Measurements from ENCODE around the gene VCAM1. TPM values are rescaled to one million over a fixed set of nuclear protein-coding genes. Genes with fewer than 3 reads are reported as not detected.

VCAM1 gene
- total and polyA plus RNA-seq, 2 donors (not counting 3 experiments of a cell fraction or from before 2014, with no cell fraction given) = 1.8 to 2.3 TPM

GRCh38 chr1:100718581-100718980 is 961 bp upstream of the VCAM1 start:
- no peak overlapping the region for H3K9ac ChIP-seq (replicated peaks; ENCODE audit: extremely low read depth, insufficient read depth, low read length)
- H3K4me3 ChIP-seq (replicated peaks in 1 of 3; ENCODE audit: insufficient read depth in 1 of 3, low read depth in 1 of 3, low read length in 3 of 3) = no peak overlapping the region
- no peak overlapping the region for H3K27ac ChIP-seq (ENCODE audit: insufficient read depth, low read depth, low read length)
- ChIA-PET POLR2A (no interaction called here), CTCF (interaction anchor here (0.7 to 1.3 kb wide), 3 partner anchors 9 to 15 kb away, joined by 3 read pairs; no protein-coding TSS in a partner anchor)
- no peak for FAIRE-seq
- TF ChIP-seq FOS (IDR thresholded peaks at IDR 0.05; ENCODE audit: borderline replicate concordance, insufficient read depth, low read length) = no peak
- no peak for TF ChIP-seq JUN (IDR thresholded peaks at IDR 0.05; ENCODE audit: borderline replicate concordance, insufficient read depth, insufficient read length, low read depth)
- no peak for TF ChIP-seq MAX (IDR thresholded peaks at IDR 0.05; ENCODE audit: insufficient read depth, insufficient read length)
- TF ChIP-seq GATA2 (IDR thresholded peaks at IDR 0.05; ENCODE audit: insufficient read depth, insufficient read length, low read depth, low read length) = no peak
- no peak for TF ChIP-seq MYC (IDR thresholded peaks at IDR 0.05; ENCODE audit: low read depth, low read length)
- TF ChIP-seq, protein P1, sequence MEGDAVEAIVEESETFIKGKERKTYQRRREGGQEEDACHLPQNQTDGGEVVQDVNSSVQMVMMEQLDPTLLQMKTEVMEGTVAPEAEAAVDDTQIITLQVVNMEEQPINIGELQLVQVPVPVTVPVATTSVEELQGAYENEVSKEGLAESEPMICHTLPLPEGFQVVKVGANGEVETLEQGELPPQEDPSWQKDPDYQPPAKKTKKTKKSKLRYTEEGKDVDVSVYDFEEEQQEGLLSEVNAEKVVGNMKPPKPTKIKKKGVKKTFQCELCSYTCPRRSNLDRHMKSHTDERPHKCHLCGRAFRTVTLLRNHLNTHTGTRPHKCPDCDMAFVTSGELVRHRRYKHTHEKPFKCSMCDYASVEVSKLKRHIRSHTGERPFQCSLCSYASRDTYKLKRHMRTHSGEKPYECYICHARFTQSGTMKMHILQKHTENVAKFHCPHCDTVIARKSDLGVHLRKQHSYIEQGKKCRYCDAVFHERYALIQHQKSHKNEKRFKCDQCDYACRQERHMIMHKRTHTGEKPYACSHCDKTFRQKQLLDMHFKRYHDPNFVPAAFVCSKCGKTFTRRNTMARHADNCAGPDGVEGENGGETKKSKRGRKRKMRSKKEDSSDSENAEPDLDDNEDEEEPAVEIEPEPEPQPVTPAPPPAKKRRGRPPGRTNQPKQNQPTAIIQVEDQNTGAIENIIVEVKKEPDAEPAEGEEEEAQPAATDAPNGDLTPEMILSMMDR (IDR thresholded peaks at IDR 0.05; ENCODE audit: extremely low read depth in 1 of 2, insufficient read depth in 1 of 2, low read depth in 1 of 2, low read length in 2 of 2) = no peak
- no peak for TF ChIP-seq EZH2 (IDR thresholded peaks at IDR 0.05; ENCODE audit: borderline replicate concordance, low read depth, low read length, severe bottlenecking)
- TF ChIP-seq POLR2A (IDR thresholded peaks at IDR 0.05; ENCODE audit: low read depth, low read length) = no peak
- TF ChIP-seq POLR2AphosphoS5 (IDR thresholded peaks at IDR 0.05; ENCODE audit: insufficient read depth, low read depth, low read length) = no peak
- H3K9me1 ChIP-seq (replicated peaks; ENCODE audit: control insufficient read depth, extremely low read depth, insufficient read depth, low read length) = no peaks in the 10 kb centered on the region
- H4K20me1 ChIP-seq (replicated peaks; ENCODE audit: control insufficient read depth, extremely low read depth, insufficient read depth, low read length) = no peaks in the 10 kb centered on the region
- no peak overlapping the region for H2AFZ ChIP-seq (ENCODE audit: low read depth, low read length)
- no peak for DNase-seq (ENCODE audit: low read depth, low spot score)
- H3K4me1 ChIP-seq (ENCODE audit: control insufficient read depth, extremely low read depth, insufficient read depth, low read length) = peaks cover 17% of the 10 kb centered on the region
- H3K27me3 ChIP-seq (ENCODE audit: control insufficient read depth in 2 of 2, insufficient read depth in 2 of 2, low read length in 2 of 2) = no peaks in the 10 kb centered on the region
- no TSS peak for BruUV-seq (replicated peaks)
- no peak overlapping the region for H3K4me2 ChIP-seq (ENCODE audit: insufficient read depth, low read length)
- no peaks in the 10 kb centered on the region for H3K79me2 ChIP-seq (ENCODE audit: control insufficient read depth, insufficient read depth, low read length)
- H3K9me3 ChIP-seq (replicated peaks; ENCODE audit: control insufficient read depth, insufficient read depth, low read length) = no peaks in the 10 kb centered on the region
- intact Hi-C loops (cut with micrococcal nuclease) = no loop called here
- H3K36me3 ChIP-seq (ENCODE audit: control insufficient read depth in 2 of 2, extremely low read depth in 1 of 2, insufficient read depth in 2 of 2, low read length in 2 of 2) = no peaks in the 10 kb centered on the region
- dilution Hi-C loops (cut with MboI; ENCODE audit: extremely low pct_ligation_motif_present, low sequenced_read_pairs) = no loop called here
